CD14-positive monocyte (primary cell): Measurements from ENCODE around the gene NAPSA. TPM values are rescaled to one million over a fixed set of nuclear protein-coding genes. Genes with fewer than 3 reads are reported as not detected.

Experiments
- DNase-seq, 3 donors: peaks; one replicate each; pipeline ENCODE4 v3.0.0-alpha.2; 2011 to 2022
- H2AFZ ChIP-seq: 2 replicates; pipeline ENCODE4 v1.6.0; 2012; ENCODE audit warnings: mild to moderate bottlenecking, low read depth, low read length, inconsistent platforms; ENCODE audit not compliant: insufficient read depth, poor library complexity, severe bottlenecking
- H3K27ac ChIP-seq, 2 donors: 1 replicate in 1 of 2; 2 replicates in 1 of 2; pipeline ENCODE4 v1.5.1; 2012 to 2013; ENCODE audit warnings: low read length in 2 of 2, control low read depth in 1 of 2, inconsistent platforms in 1 of 2, low read depth in 1 of 2, mild to moderate bottlenecking in 1 of 2
- H3K27me3 ChIP-seq, 2 donors: one replicate each; pipeline versions ENCODE4 v1.6.0 to v1.6.1; 2011 to 2013; ENCODE audit warnings: low read length in 2 of 2; ENCODE audit not compliant: control insufficient read depth in 2 of 2, insufficient read depth in 2 of 2
- H3K36me3 ChIP-seq, 2 donors: replicated peaks in 1 of 2; 1 replicate in 1 of 2; 2 replicates in 1 of 2; pipeline versions ENCODE4 v1.5.1 to v1.6.1; 2012 to 2013; ENCODE audit warnings: low read length in 2 of 2, control low read depth in 1 of 2, inconsistent platforms in 1 of 2, mild to moderate bottlenecking in 1 of 2; ENCODE audit not compliant: insufficient read depth in 2 of 2, control insufficient read depth in 1 of 2
- H3K4me1 ChIP-seq, 2 donors: 1 replicate in 1 of 2; 2 replicates in 1 of 2; pipeline versions ENCODE4 v1.5.1 to v1.6.1; 2012 to 2013; ENCODE audit warnings: low read length in 2 of 2, control low read depth in 1 of 2, inconsistent platforms in 1 of 2, mild to moderate bottlenecking in 1 of 2, moderate library complexity in 1 of 2; ENCODE audit not compliant: insufficient read depth in 2 of 2, control insufficient read depth in 1 of 2
- H3K4me2 ChIP-seq: replicated peaks from 2 replicates; pipeline ENCODE3; 2012; ENCODE audit warnings: low read length, moderate library complexity, mild to moderate bottlenecking; ENCODE audit not compliant: poor library complexity, severe bottlenecking; ENCODE audit errors: extremely low read depth
- H3K4me3 ChIP-seq, 3 experiments: fragments of 200-600 bp in 1 of 3; sonication (generic) in 1 of 3; replicated peaks in 1 of 3; 1 replicate in 2 of 3; 2 replicates in 1 of 3; pipeline ENCODE4 v1.5.1; 2011 to 2013; ENCODE audit warnings: low read length in 3 of 3, mild to moderate bottlenecking in 3 of 3, control low read depth in 2 of 3, low read depth in 2 of 3, inconsistent platforms in 1 of 3, moderate library complexity in 1 of 3
- H3K79me2 ChIP-seq: 2 replicates; pipeline ENCODE4 v1.6.0; 2012; ENCODE audit warnings: mild to moderate bottlenecking, control low read depth, inconsistent platforms, low read length, moderate library complexity; ENCODE audit not compliant: insufficient read depth
- H3K9ac ChIP-seq: 2 replicates; pipeline ENCODE4 v1.6.0; 2017; ENCODE audit warnings: low read length, mild to moderate bottlenecking; ENCODE audit not compliant: insufficient read depth, poor library complexity, severe bottlenecking
- H3K9me3 ChIP-seq, 2 donors: replicated peaks in 1 of 2; 1 replicate in 1 of 2; 2 replicates in 1 of 2; pipeline versions ENCODE4 v1.5.1 to v1.6.1; 2012 to 2013; ENCODE audit warnings: low read length in 2 of 2, control low read depth in 1 of 2; ENCODE audit not compliant: control insufficient read depth in 1 of 2, insufficient read depth in 1 of 2
- H4K20me1 ChIP-seq: 2 replicates; pipeline ENCODE4 v1.6.0; 2012; ENCODE audit warnings: mild to moderate bottlenecking, low read length, control low read depth, moderate library complexity; ENCODE audit not compliant: insufficient read depth
- H3K27ac Mint-ChIP-seq, 7 donors: one replicate each; pipeline ENCODE4 v1.8.0; 2020; ENCODE audit warnings: mild to moderate bottlenecking in 7 of 7, mixed read lengths in 7 of 7, moderate library complexity in 6 of 7, inconsistent platforms in 2 of 7
- H3K27me3 Mint-ChIP-seq, 3 donors: one replicate each; pipeline ENCODE4 v1.8.0; 2021 to 2022; ENCODE audit warnings: low read depth in 3 of 3, mild to moderate bottlenecking in 3 of 3, mixed read lengths in 3 of 3, moderate library complexity in 3 of 3, inconsistent platforms in 1 of 3
- H3K36me3 Mint-ChIP-seq, 2 donors: one replicate each; pipeline ENCODE4 v1.8.0; 2020; ENCODE audit warnings: mixed read lengths in 2 of 2, inconsistent platforms in 1 of 2, mild to moderate bottlenecking in 1 of 2
- H3K4me1 Mint-ChIP-seq: one replicate; pipeline ENCODE4 v1.8.0; 2020; ENCODE audit warnings: mild to moderate bottlenecking, mixed read lengths
- H3K4me3 Mint-ChIP-seq, 2 donors: one replicate each; pipeline ENCODE4 v1.8.0; 2020; ENCODE audit warnings: mild to moderate bottlenecking in 2 of 2, mixed read lengths in 2 of 2, moderate library complexity in 1 of 2
- H3K9me3 Mint-ChIP-seq, 7 donors: one replicate each; pipeline ENCODE4 v1.8.0; 2020 to 2022; ENCODE audit warnings: mixed read lengths in 7 of 7, mild to moderate bottlenecking in 6 of 7, moderate library complexity in 6 of 7, inconsistent platforms in 2 of 7
- CTCF ChIP-seq: fragments of 200-600 bp; IDR thresholded peaks from one replicate; pipeline ENCODE4 v1.8.0; 2022; ENCODE audit warnings: antibody characterized with exemption, mild to moderate bottlenecking
- WGBS: methylation state at CpG from one replicate; pipeline ENCODE4 v1.1.5; 2013; ENCODE audit warnings: missing lambda C conversion rate; ENCODE audit not compliant: insufficient coverage; 5-methylcytosine and 5-hydroxymethylcytosine counted together
- intact Hi-C, 2 donors: fragments of 100-400 bp; cut with micrococcal nuclease; formaldehyde crosslinking; loops; one replicate each; pipeline versions ENCODE4 v1.15.0 to v1.15.1; 2023
- polyA plus RNA-seq, 3 donors: library from polyadenylated mRNA; depleted of rRNA in 1 of 3; unstranded in 2 of 3; stranded (reverse) in 1 of 3; fragments of 300-500 nt in 2 of 3; fragments of >200 nt in 1 of 3; fragmentation: Illumina TruSeq in 2 of 3; gene quantifications; 1 replicate in 2 of 3; 2 replicates in 1 of 3; pipeline ENCODE4 v1.2.3, GENCODE V29; 2012 to 2021

The NAPSA gene
- polyA plus RNA-seq, 3 donors: 0.27 to 1.3 (median 0.52) TPM

DNA sequence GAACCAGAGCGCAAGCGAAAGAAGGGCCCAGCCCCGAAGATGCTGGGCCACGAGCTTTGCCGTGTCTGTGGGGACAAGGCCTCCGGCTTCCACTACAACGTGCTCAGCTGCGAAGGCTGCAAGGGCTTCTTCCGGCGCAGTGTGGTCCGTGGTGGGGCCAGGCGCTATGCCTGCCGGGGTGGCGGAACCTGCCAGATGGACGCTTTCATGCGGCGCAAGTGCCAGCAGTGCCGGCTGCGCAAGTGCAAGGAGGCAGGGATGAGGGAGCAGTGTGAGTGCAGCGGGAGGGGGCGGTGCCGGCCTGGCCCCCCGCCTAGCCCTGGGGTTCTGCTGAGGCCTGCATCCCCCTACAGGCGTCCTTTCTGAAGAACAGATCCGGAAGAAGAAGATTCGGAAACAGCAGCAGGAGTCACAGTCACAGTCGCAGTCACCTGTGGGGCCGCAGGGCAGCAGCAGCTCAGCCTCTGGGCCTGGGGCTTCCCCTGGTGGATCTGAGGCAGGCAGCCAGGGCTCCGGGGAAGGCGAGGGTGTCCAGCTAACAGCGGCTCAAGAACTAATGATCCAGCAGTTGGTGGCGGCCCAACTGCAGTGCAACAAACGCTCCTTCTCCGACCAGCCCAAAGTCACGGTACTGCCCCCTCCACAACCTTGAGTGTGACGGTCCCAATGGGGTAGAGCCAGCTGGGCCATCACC lies 12.9 kb upstream of the NAPSA start:
- H3K9me3 Mint-ChIP-seq: peaks cover 0 to 2% (median 0%) of the 10 kb centered on the region in 7 donors
- H3K27me3 Mint-ChIP-seq: peaks cover under 1 to 2% (median 1%) of the 10 kb centered on the region in 3 donors
- H3K4me1 Mint-ChIP-seq: peaks cover 14% of the 10 kb centered on the region
- Histone ChIP-seq H3K4me3 (no peak overlapping the region), H3K9ac (no peak overlapping the region), H3K4me2 (no peak overlapping the region), H3K9me3 (no peaks in the 10 kb centered on the region), H3K4me1 (peaks cover 11 to 20% of the 10 kb centered on the region in 2 donors), H2AFZ (no peak overlapping the region), H4K20me1 (peaks cover 65% of the 10 kb centered on the region), H3K36me3 (peaks cover 57 to 59% of the 10 kb centered on the region in 2 donors), H3K27ac (no peak overlapping the region), H3K79me2 (peaks cover 20% of the 10 kb centered on the region), H3K27me3 (no peaks in the 10 kb centered on the region)
- H3K4me3 Mint-ChIP-seq: no peak overlapping the region
- 95% methylated on average over 34 of the region's 36 CpGs for WGBS
- H3K27ac Mint-ChIP-seq: peak overlapping the region in 4 of 7 donors; percentile 31 to 100 (median 83)
- no peak for TF ChIP-seq CTCF
- DNase-seq: no peak
- intact Hi-C loops: loop anchor here in 1 of 2 donors (5.0 kb wide), 1 partner anchor 39 kb away; the partner anchor contains the start of gene SPIB
- H3K36me3 Mint-ChIP-seq: peaks cover 47 to 57% of the 10 kb centered on the region in 2 donors

- peaks cover 1 to 2% (median 2%) of the 10 kb centered on the region in 3 donors for H3K27me3 Mint-ChIP-seq
- Histone ChIP-seq H4K20me1 (peaks cover 57% of the 10 kb centered on the region), H3K27ac (no peak overlapping the region), H3K4me2 (no peak overlapping the region), H3K36me3 (peaks cover 53 to 54% of the 10 kb centered on the region in 2 donors), H3K4me3 (no peak overlapping the region), H2AFZ (no peak overlapping the region), H3K4me1 (peaks cover 12 to 17% of the 10 kb centered on the region in 2 donors), H3K9ac (no peak overlapping the region), H3K9me3 (no peaks in the 10 kb centered on the region), H3K79me2 (peaks cover 20% of the 10 kb centered on the region), H3K27me3 (no peaks in the 10 kb centered on the region)
- 76% methylated on average over 4 of the region's 9 CpGs for WGBS
- peaks cover 0 to 2% (median 0%) of the 10 kb centered on the region in 7 donors for H3K9me3 Mint-ChIP-seq
- H3K36me3 Mint-ChIP-seq: peaks cover 47 to 54% of the 10 kb centered on the region in 2 donors
- intact Hi-C loops: loop anchor here in 1 of 2 donors (2.0 to 5.0 kb wide), 2 partner anchors 40 to 133 kb away; partner anchors contain the start of genes JOSD2 and SPIB
- no peak for TF ChIP-seq CTCF
- H3K4me3 Mint-ChIP-seq: no peak overlapping the region
- H3K27ac Mint-ChIP-seq: peak overlapping the region in 6 of 7 donors; percentile 6 to 100 (median 78)
- peaks cover 13% of the 10 kb centered on the region for H3K4me1 Mint-ChIP-seq
- DNase-seq: no peak
Observed at GRCh38 chr19:50377517-50377916, 12.1 kb upstream of the NAPSA start.
